SK-N-SH treated with all-trans-retinoic acid at 6 μM for 48 hours (cell line): Measurements from ENCODE around the gene ELMO1.

Experiments used
- ARNTL ChIP-seq: fragments of 450-650 bp; formaldehyde crosslinking; IDR thresholded peaks from 2 replicates; pipeline ENCODE4 v1.5.0; 2020; ENCODE audit warnings: low read depth, mild to moderate bottlenecking, moderate library complexity, borderline replicate concordance
- CSDC2 ChIP-seq: fragments of 250-450 bp; sonication (Bioruptor Pico); IDR thresholded peaks from 2 replicates; pipeline ENCODE4 v1.5.0; 2020; ENCODE audit warnings: mild to moderate bottlenecking, moderate library complexity
- ESRRG ChIP-seq: fragments of 250-450 bp; sonication (Bioruptor Pico); IDR thresholded peaks from 2 replicates; pipeline ENCODE4 v1.6.1; 2021; ENCODE audit warnings: mild to moderate bottlenecking
- GLIS3 ChIP-seq: fragments of 250-450 bp; sonication (Bioruptor Pico); IDR thresholded peaks from 2 replicates; pipeline ENCODE4 v1.5.0; 2020; ENCODE audit warnings: mild to moderate bottlenecking, moderate library complexity
- PATZ1 ChIP-seq: fragments of 250-450 bp; sonication (Bioruptor Pico); IDR thresholded peaks from 2 replicates; pipeline ENCODE4 v1.8.0; 2020; ENCODE audit warnings: mild to moderate bottlenecking, moderate library complexity, borderline replicate concordance
- PPARA ChIP-seq: fragments of 250-450 bp; sonication (Bioruptor Pico); IDR thresholded peaks from 2 replicates; pipeline ENCODE4 v1.5.0; 2020; ENCODE audit warnings: mild to moderate bottlenecking, borderline replicate concordance
- RARB ChIP-seq: fragments of 250-450 bp; sonication (Bioruptor Pico); IDR thresholded peaks from 2 replicates; pipeline ENCODE4 v1.8.0; 2021; ENCODE audit warnings: mild to moderate bottlenecking, moderate library complexity
- SNAI2 ChIP-seq: fragments of 250-450 bp; sonication (Bioruptor Pico); IDR thresholded peaks from 2 replicates; pipeline ENCODE4 v1.5.0; 2020; ENCODE audit warnings: mild to moderate bottlenecking, moderate library complexity
- ZFP3 ChIP-seq: fragments of 250-450 bp; sonication (Bioruptor Pico); IDR thresholded peaks from 2 replicates; pipeline ENCODE4 v1.5.0; 2020; ENCODE audit warnings: mild to moderate bottlenecking, moderate library complexity
- ZNF70 ChIP-seq: fragments of 450-650 bp; formaldehyde crosslinking; IDR thresholded peaks from 2 replicates; pipeline ENCODE4 v1.5.0; 2020; ENCODE audit warnings: mild to moderate bottlenecking, moderate library complexity
- TF ChIP-seq, protein P1 (sequence below): fragments of 250-450 bp; sonication (Bioruptor Pico); IDR thresholded peaks from 2 replicates; pipeline ENCODE4 v1.5.1; 2020; ENCODE audit warnings: low read depth, mild to moderate bottlenecking, moderate library complexity

DNA sequence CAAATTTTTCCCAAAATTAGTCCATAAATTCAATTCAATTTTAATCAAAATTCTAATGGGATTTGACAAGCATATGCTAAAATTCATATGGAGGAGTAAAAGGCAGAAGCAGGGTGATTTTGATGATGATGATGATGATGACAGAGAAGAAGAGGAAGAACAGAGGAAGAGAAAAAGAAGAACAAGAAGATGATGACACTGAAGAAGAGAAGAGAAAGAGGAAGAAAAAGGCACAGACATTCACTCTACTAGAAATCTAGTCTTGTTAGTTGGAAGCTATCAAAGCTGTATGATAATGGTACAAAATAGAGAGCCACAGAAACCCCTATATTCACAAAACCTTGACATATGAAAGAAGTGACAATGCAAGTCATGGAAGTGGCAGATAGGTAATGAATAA lies 157.9 kb downstream of the ELMO1 start:
- TF ChIP-seq ESRRG (CRISPR knock-in tag): no peak
- no peak for TF ChIP-seq ZFP3 (CRISPR knock-in tag)
- no peak for TF ChIP-seq PPARA (CRISPR knock-in tag)
- no peak for TF ChIP-seq SNAI2 (CRISPR knock-in tag)
- no peak for TF ChIP-seq RARB (CRISPR knock-in tag)
- no peak for TF ChIP-seq CSDC2 (CRISPR knock-in tag)
- no peak for TF ChIP-seq GLIS3 (CRISPR knock-in tag)
- TF ChIP-seq ARNTL: no peak
- no peak for TF ChIP-seq PATZ1 (CRISPR knock-in tag)
- TF ChIP-seq, protein P1, sequence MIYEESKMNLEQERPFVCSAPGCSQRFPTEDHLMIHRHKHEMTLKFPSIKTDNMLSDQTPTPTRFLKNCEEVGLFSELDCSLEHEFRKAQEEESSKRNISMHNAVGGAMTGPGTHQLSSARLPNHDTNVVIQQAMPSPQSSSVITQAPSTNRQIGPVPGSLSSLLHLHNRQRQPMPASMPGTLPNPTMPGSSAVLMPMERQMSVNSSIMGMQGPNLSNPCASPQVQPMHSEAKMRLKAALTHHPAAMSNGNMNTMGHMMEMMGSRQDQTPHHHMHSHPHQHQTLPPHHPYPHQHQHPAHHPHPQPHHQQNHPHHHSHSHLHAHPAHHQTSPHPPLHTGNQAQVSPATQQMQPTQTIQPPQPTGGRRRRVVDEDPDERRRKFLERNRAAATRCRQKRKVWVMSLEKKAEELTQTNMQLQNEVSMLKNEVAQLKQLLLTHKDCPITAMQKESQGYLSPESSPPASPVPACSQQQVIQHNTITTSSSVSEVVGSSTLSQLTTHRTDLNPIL (CRISPR knock-in tag): no peak
- no peak for TF ChIP-seq ZNF70 (CRISPR knock-in tag)
